Muscle layer of colon (tissue), 2 donors: ENCODE measurements around the gene IL1RAPL1.

Source experiments
- H3K27ac ChIP-seq: one replicate; pipeline ENCODE4 v1.7.0; 2013; ENCODE audit warnings: low read depth, mild to moderate bottlenecking, low read length, moderate library complexity
- H3K27me3 ChIP-seq, 2 donors: one replicate each; pipeline ENCODE4 v1.7.0; 2013; ENCODE audit warnings: low read length in 2 of 2, mild to moderate bottlenecking in 2 of 2; ENCODE audit not compliant: insufficient read depth in 2 of 2, control insufficient read depth in 1 of 2
- H3K36me3 ChIP-seq: one replicate; pipeline ENCODE4 v1.7.0; 2013; ENCODE audit warnings: mild to moderate bottlenecking, low read length; ENCODE audit not compliant: insufficient read depth
- H3K4me1 ChIP-seq: one replicate; pipeline ENCODE4 v1.7.0; 2013; ENCODE audit warnings: mild to moderate bottlenecking, low read length; ENCODE audit not compliant: insufficient read depth
- H3K4me3 ChIP-seq, 2 donors: one replicate each; pipeline ENCODE4 v1.7.0; 2013; ENCODE audit warnings: low read length in 2 of 2, low read depth in 1 of 2, mild to moderate bottlenecking in 1 of 2, moderate library complexity in 1 of 2
- H3K9ac ChIP-seq: one replicate; pipeline ENCODE4 v1.7.0; 2013; ENCODE audit warnings: low read length
- H3K9me3 ChIP-seq: one replicate; pipeline ENCODE4 v1.7.0; 2013; ENCODE audit warnings: mild to moderate bottlenecking, low read length
- donor health status: abdominal sarcoma.
- donor health status: Adenocarcinoma of cecum.

IL1RAPL1 gene

GRCh38 chrX:29269390-29269789 lies 682.1 kb downstream of the IL1RAPL1 start:
- no peak overlapping the region for H3K27ac ChIP-seq
- H3K9me3 ChIP-seq, result no peaks in the 10 kb centered on the region
- no peak overlapping the region for H3K4me3 ChIP-seq
- no peaks in the 10 kb centered on the region for H3K36me3 ChIP-seq
- H3K9ac ChIP-seq, result no peak overlapping the region
- H3K4me1 ChIP-seq, result no peaks in the 10 kb centered on the region
- H3K27me3 ChIP-seq, result no peaks in the 10 kb centered on the region

- Histone ChIP-seq H3K27ac (no peak overlapping the region), H3K4me3 (no peak overlapping the region), H3K9ac (no peak overlapping the region), H3K27me3 (no peaks in the 10 kb centered on the region), H3K9me3 (no peaks in the 10 kb centered on the region), H3K36me3 (no peaks in the 10 kb centered on the region), H3K4me1 (no peaks in the 10 kb centered on the region)
These were observed 687.3 kb downstream of the IL1RAPL1 start for GRCh38 chrX:29274517-29274916.

GRCh38 chrX:29275928-29276327 lies 688.7 kb downstream of the IL1RAPL1 start:
- no peak overlapping the region for H3K27ac ChIP-seq
- H3K4me1 ChIP-seq, result no peaks in the 10 kb centered on the region
- H3K36me3 ChIP-seq, result no peaks in the 10 kb centered on the region
- no peak overlapping the region for H3K9ac ChIP-seq
- H3K4me3 ChIP-seq, result no peak overlapping the region
- no peaks in the 10 kb centered on the region for H3K9me3 ChIP-seq
- H3K27me3 ChIP-seq, result no peaks in the 10 kb centered on the region

GRCh38 chrX:29281078-29281742 lies 694.0 kb downstream of the IL1RAPL1 start:
- Histone ChIP-seq H3K27me3 (no peaks in the 10 kb centered on the region), H3K4me1 (no peaks in the 10 kb centered on the region), H3K36me3 (no peaks in the 10 kb centered on the region), H3K27ac (no peak overlapping the region), H3K4me3 (no peak overlapping the region), H3K9ac (no peak overlapping the region), H3K9me3 (no peaks in the 10 kb centered on the region)

- no peaks in the 10 kb centered on the region for H3K27me3 ChIP-seq
- H3K9ac ChIP-seq, result no peak overlapping the region
- H3K9me3 ChIP-seq, result no peaks in the 10 kb centered on the region
- no peak overlapping the region for H3K4me3 ChIP-seq
- H3K27ac ChIP-seq, result no peak overlapping the region
- no peaks in the 10 kb centered on the region for H3K4me1 ChIP-seq
- no peaks in the 10 kb centered on the region for H3K36me3 ChIP-seq
These were observed 698.4 kb downstream of the IL1RAPL1 start for GRCh38 chrX:29285664-29286063.

- Histone ChIP-seq H3K27me3 (no peaks in the 10 kb centered on the region), H3K9ac (no peak overlapping the region), H3K9me3 (no peaks in the 10 kb centered on the region), H3K4me1 (no peaks in the 10 kb centered on the region), H3K36me3 (no peaks in the 10 kb centered on the region), H3K4me3 (no peak overlapping the region), H3K27ac (no peak overlapping the region)
These were observed 708.9 kb downstream of the IL1RAPL1 start for GRCh38 chrX:29295987-29296680.

GRCh38 chrX:29297171-29297800 lies 710.0 kb downstream of the IL1RAPL1 start:
- Histone ChIP-seq H3K27ac (no peak overlapping the region), H3K9ac (no peak overlapping the region), H3K36me3 (no peaks in the 10 kb centered on the region), H3K9me3 (no peaks in the 10 kb centered on the region), H3K4me3 (no peak overlapping the region), H3K27me3 (no peaks in the 10 kb centered on the region), H3K4me1 (no peaks in the 10 kb centered on the region)

- Histone ChIP-seq H3K27ac (no peak overlapping the region), H3K4me3 (no peak overlapping the region), H3K9ac (no peak overlapping the region), H3K4me1 (no peaks in the 10 kb centered on the region), H3K9me3 (no peaks in the 10 kb centered on the region), H3K36me3 (no peaks in the 10 kb centered on the region), H3K27me3 (no peaks in the 10 kb centered on the region)
These were observed 712.4 kb downstream of the IL1RAPL1 start for GRCh38 chrX:29299684-29300083.

GRCh38 chrX:29308726-29309125 lies 721.5 kb downstream of the IL1RAPL1 start:
- no peaks in the 10 kb centered on the region for H3K9me3 ChIP-seq
- no peak overlapping the region for H3K4me3 ChIP-seq
- H3K4me1 ChIP-seq, result no peaks in the 10 kb centered on the region
- H3K9ac ChIP-seq, result no peak overlapping the region
- H3K36me3 ChIP-seq, result no peaks in the 10 kb centered on the region
- H3K27me3 ChIP-seq, result no peaks in the 10 kb centered on the region
- no peak overlapping the region for H3K27ac ChIP-seq

GRCh38 chrX:29315931-29316330 lies 728.7 kb downstream of the IL1RAPL1 start:
- Histone ChIP-seq H3K27ac (no peak overlapping the region), H3K4me1 (no peaks in the 10 kb centered on the region), H3K4me3 (no peak overlapping the region), H3K36me3 (no peaks in the 10 kb centered on the region), H3K9me3 (no peaks in the 10 kb centered on the region), H3K9ac (no peak overlapping the region), H3K27me3 (no peaks in the 10 kb centered on the region)

- Histone ChIP-seq H3K27me3 (no peaks in the 10 kb centered on the region), H3K4me1 (no peaks in the 10 kb centered on the region), H3K9me3 (no peaks in the 10 kb centered on the region), H3K4me3 (no peak overlapping the region), H3K9ac (no peak overlapping the region), H3K27ac (no peak overlapping the region), H3K36me3 (no peaks in the 10 kb centered on the region)
These were observed 730.8 kb downstream of the IL1RAPL1 start for GRCh38 chrX:29318012-29318411.
